ENCODE data around the gene CCNI2. TPM values are rescaled to one million over a fixed set of nuclear protein-coding genes. Genes with fewer than 3 reads are reported as not detected.

CCNI2 gene
- total RNA-seq, 1 experiment from 2014 or later = 0.49 TPM

DNA sequence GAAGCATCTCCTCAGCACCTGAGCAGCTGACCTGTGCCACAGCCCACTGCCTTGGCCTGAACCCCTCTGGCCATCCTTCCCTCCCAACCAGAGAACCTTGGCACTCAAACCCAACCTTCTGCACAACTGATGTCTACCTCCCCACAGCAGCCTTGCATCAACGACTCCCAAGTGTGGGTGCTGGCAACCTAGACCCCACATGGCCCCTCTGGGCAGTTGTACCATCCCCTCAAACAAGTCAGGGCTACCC is 19.5 kb downstream of the CCNI2 start:
- Histone ChIP-seq H3K4me3 (ENCODE audit: low read depth in 2 of 2, low read length in 2 of 2) (no peak overlapping the region), H3K27ac (ENCODE audit: low read length) (no peak overlapping the region), H3K4me1 (ENCODE audit: control insufficient read depth, insufficient read depth, low read length) (no peaks in the 10 kb centered on the region), H3K36me3 (ENCODE audit: control insufficient read depth, insufficient read depth, low read length) (peaks cover 4% of the 10 kb centered on the region; the same call in 1 of the 2 replicates), H3K9me3 (ENCODE audit: control insufficient read depth, insufficient read depth, low read depth, low read length) (no peaks in the 10 kb centered on the region), H3K27me3 (ENCODE audit: control insufficient read depth, insufficient read depth, low read length) (no peaks in the 10 kb centered on the region)
- ATAC-seq = no peak
- no TSS peak for BruUV-seq (replicated peaks)
- ChIA-PET POLR2A (no interaction called here), CTCF (interaction anchor here (0.6 kb wide), 1 partner anchor 144 kb away, joined by 4 read pairs; no protein-coding TSS in a partner anchor)
- no peak for DNase-seq (ENCODE audit: low read depth, low spot score)
- TF ChIP-seq POLR2AphosphoS5 (IDR thresholded peaks at IDR 0.05; ENCODE audit: low read depth, low read length) (no peak), SIN3A (IDR thresholded peaks at IDR 0.05; ENCODE audit: borderline replicate concordance, insufficient read depth, low read depth, low read length) (no peak), TCF7L2 (IDR thresholded peaks at IDR 0.05; ENCODE audit: low read depth, low read length) (no peak)
- TF ChIP-seq, protein P1, sequence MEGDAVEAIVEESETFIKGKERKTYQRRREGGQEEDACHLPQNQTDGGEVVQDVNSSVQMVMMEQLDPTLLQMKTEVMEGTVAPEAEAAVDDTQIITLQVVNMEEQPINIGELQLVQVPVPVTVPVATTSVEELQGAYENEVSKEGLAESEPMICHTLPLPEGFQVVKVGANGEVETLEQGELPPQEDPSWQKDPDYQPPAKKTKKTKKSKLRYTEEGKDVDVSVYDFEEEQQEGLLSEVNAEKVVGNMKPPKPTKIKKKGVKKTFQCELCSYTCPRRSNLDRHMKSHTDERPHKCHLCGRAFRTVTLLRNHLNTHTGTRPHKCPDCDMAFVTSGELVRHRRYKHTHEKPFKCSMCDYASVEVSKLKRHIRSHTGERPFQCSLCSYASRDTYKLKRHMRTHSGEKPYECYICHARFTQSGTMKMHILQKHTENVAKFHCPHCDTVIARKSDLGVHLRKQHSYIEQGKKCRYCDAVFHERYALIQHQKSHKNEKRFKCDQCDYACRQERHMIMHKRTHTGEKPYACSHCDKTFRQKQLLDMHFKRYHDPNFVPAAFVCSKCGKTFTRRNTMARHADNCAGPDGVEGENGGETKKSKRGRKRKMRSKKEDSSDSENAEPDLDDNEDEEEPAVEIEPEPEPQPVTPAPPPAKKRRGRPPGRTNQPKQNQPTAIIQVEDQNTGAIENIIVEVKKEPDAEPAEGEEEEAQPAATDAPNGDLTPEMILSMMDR (IDR thresholded peaks at IDR 0.05) = no peak
- TF ChIP-seq, protein P2, sequence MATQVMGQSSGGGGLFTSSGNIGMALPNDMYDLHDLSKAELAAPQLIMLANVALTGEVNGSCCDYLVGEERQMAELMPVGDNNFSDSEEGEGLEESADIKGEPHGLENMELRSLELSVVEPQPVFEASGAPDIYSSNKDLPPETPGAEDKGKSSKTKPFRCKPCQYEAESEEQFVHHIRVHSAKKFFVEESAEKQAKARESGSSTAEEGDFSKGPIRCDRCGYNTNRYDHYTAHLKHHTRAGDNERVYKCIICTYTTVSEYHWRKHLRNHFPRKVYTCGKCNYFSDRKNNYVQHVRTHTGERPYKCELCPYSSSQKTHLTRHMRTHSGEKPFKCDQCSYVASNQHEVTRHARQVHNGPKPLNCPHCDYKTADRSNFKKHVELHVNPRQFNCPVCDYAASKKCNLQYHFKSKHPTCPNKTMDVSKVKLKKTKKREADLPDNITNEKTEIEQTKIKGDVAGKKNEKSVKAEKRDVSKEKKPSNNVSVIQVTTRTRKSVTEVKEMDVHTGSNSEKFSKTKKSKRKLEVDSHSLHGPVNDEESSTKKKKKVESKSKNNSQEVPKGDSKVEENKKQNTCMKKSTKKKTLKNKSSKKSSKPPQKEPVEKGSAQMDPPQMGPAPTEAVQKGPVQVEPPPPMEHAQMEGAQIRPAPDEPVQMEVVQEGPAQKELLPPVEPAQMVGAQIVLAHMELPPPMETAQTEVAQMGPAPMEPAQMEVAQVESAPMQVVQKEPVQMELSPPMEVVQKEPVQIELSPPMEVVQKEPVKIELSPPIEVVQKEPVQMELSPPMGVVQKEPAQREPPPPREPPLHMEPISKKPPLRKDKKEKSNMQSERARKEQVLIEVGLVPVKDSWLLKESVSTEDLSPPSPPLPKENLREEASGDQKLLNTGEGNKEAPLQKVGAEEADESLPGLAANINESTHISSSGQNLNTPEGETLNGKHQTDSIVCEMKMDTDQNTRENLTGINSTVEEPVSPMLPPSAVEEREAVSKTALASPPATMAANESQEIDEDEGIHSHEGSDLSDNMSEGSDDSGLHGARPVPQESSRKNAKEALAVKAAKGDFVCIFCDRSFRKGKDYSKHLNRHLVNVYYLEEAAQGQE (IDR thresholded peaks at IDR 0.05; ENCODE audit: insufficient read depth in 1 of 2, low read depth in 2 of 2, low read length in 1 of 2) = no peak
- in situ Hi-C loops (cut with HindIII; ENCODE audit: low pct_unique_long_range_greater_than_20kb, low sequenced_read_pairs) (no loop called here), intact Hi-C loops (cut with micrococcal nuclease; ENCODE audit: unreplicated experiment) (no loop called here)

DNA sequence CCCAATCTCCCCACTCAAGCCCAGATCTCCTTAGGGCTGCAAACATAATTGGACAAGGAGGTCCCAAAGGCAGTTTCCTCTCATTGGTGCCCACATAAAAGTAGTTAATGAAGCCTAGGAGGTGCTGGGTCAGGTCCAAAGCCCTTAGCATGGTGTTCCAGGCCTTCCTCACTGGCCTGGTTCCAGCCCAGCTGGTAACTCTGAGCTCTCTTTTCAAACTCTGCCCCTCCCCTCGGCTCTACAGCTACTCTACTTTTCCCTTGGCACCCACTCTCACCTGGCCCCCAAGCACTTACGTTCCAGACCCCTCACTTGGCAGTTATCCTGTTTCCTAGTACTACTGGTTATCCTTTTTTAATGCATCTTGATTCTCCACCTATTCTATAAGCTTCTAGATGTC is 19.9 kb downstream of the CCNI2 start:
- ATAC-seq = no peak
- Histone ChIP-seq H3K27me3 (ENCODE audit: control insufficient read depth, insufficient read depth, low read length) (no peaks in the 10 kb centered on the region), H3K4me1 (ENCODE audit: control insufficient read depth, insufficient read depth, low read length) (no peaks in the 10 kb centered on the region), H3K27ac (ENCODE audit: low read length) (no peak overlapping the region), H3K4me3 (ENCODE audit: low read depth in 2 of 2, low read length in 2 of 2) (no peak overlapping the region), H3K36me3 (ENCODE audit: control insufficient read depth, insufficient read depth, low read length) (peaks cover 4% of the 10 kb centered on the region; the same call in 1 of the 2 replicates), H3K9me3 (ENCODE audit: control insufficient read depth, insufficient read depth, low read depth, low read length) (no peaks in the 10 kb centered on the region)
- POLR2A ChIA-PET = no interaction called here
- BruUV-seq (replicated peaks) = no TSS peak
- in situ Hi-C loops (cut with HindIII; ENCODE audit: low pct_unique_long_range_greater_than_20kb, low sequenced_read_pairs) (no loop called here), intact Hi-C loops (cut with micrococcal nuclease; ENCODE audit: unreplicated experiment) (no loop called here)
- no peak for DNase-seq (ENCODE audit: low read depth, low spot score)
- TF ChIP-seq SIN3A (IDR thresholded peaks at IDR 0.05; ENCODE audit: borderline replicate concordance, insufficient read depth, low read depth, low read length) = no peak
- no peak for TF ChIP-seq TCF7L2 (IDR thresholded peaks at IDR 0.05; ENCODE audit: low read depth, low read length)
- no peak for TF ChIP-seq POLR2AphosphoS5 (IDR thresholded peaks at IDR 0.05; ENCODE audit: low read depth, low read length)
- TF ChIP-seq, protein P2 (IDR thresholded peaks at IDR 0.05; ENCODE audit: insufficient read depth in 1 of 2, low read depth in 2 of 2, low read length in 1 of 2) = no peak
- TF ChIP-seq, protein P1 (IDR thresholded peaks at IDR 0.05) = no peak
- CTCF ChIA-PET = interaction anchor here (0.6 kb wide), 1 partner anchor 145 kb away, joined by 4 read pairs; no protein-coding TSS in a partner anchor

All from Panc1 (cell line).